GM12873 (cell line): ENCODE data around the gene IFI27L2.

Experiments
- CTCF ChIP-seq: IDR thresholded peaks from 2 replicates; pipeline ENCODE4 v1.5.1; 2012; ENCODE audit warnings: low read depth, mild to moderate bottlenecking, moderate library complexity, low read length, control low read depth; ENCODE audit not compliant: insufficient read depth; ENCODE audit errors: missing control alignments

The IFI27L2 gene

GRCh38 chr14:94173471-94173884, 44.1 kb upstream of the IFI27L2 start:
- TF ChIP-seq CTCF = no peak

GRCh38 chr14:94172545-94172944, 43.1 kb upstream of the IFI27L2 start:
- no peak for TF ChIP-seq CTCF

GRCh38 chr14:94171208-94171607, 41.8 kb upstream of the IFI27L2 start:
- no peak for TF ChIP-seq CTCF

GRCh38 chr14:94170136-94170535, 40.7 kb upstream of the IFI27L2 start:
- no peak for TF ChIP-seq CTCF

GRCh38 chr14:94165744-94166143, 36.3 kb upstream of the IFI27L2 start:
- no peak for TF ChIP-seq CTCF

GRCh38 chr14:94164685-94165431, 35.5 kb upstream of the IFI27L2 start:
- TF ChIP-seq CTCF = no peak

- no peak for TF ChIP-seq CTCF
Observed at GRCh38 chr14:94163796-94164195, 34.4 kb upstream of the IFI27L2 start.

- TF ChIP-seq CTCF = no peak
Observed at GRCh38 chr14:94162466-94162865, 33.1 kb upstream of the IFI27L2 start.
